Rectal smooth muscle tissue (tissue), 1 donor: ENCODE measurements around the gene TARS2.
A peak's percentile ranks its signal among the peaks of the same experiment; 100 is the strongest.

Experiments
- H3K27ac ChIP-seq: one replicate; pipeline ENCODE4 v1.7.0; 2013; ENCODE audit warnings: low read depth, low read length, inconsistent platforms
- H3K27me3 ChIP-seq: one replicate; pipeline ENCODE4 v1.7.0; 2013; ENCODE audit warnings: low read length; ENCODE audit not compliant: control insufficient read depth, insufficient read depth
- H3K36me3 ChIP-seq: one replicate; pipeline ENCODE4 v1.7.0; 2013; ENCODE audit warnings: low read length; ENCODE audit not compliant: control insufficient read depth, insufficient read depth
- H3K4me1 ChIP-seq: one replicate; pipeline ENCODE4 v1.7.0; 2013; ENCODE audit warnings: low read length; ENCODE audit not compliant: control insufficient read depth, insufficient read depth
- H3K4me3 ChIP-seq: one replicate; pipeline ENCODE4 v1.7.0; 2013; ENCODE audit warnings: low read length
- H3K9ac ChIP-seq: one replicate; pipeline ENCODE4 v1.7.0; 2013; ENCODE audit warnings: low read length

Gene TARS2

GRCh38 chr1:150530491-150531159 lies 43.4 kb downstream of the TARS2 start:
- Histone ChIP-seq H3K9ac (no peak overlapping the region), H3K4me1 (no peaks in the 10 kb centered on the region), H3K4me3 (no peak overlapping the region), H3K36me3 (no peaks in the 10 kb centered on the region), H3K27me3 (no peaks in the 10 kb centered on the region), H3K27ac (no peak overlapping the region)

GRCh38 chr1:150532860-150533259 lies 45.6 kb downstream of the TARS2 start:
- Histone ChIP-seq H3K27ac (peak overlapping the region; percentile 75), H3K36me3 (no peaks in the 10 kb centered on the region), H3K9ac (no peak overlapping the region), H3K27me3 (no peaks in the 10 kb centered on the region), H3K4me3 (no peak overlapping the region), H3K4me1 (no peaks in the 10 kb centered on the region)

DNA sequence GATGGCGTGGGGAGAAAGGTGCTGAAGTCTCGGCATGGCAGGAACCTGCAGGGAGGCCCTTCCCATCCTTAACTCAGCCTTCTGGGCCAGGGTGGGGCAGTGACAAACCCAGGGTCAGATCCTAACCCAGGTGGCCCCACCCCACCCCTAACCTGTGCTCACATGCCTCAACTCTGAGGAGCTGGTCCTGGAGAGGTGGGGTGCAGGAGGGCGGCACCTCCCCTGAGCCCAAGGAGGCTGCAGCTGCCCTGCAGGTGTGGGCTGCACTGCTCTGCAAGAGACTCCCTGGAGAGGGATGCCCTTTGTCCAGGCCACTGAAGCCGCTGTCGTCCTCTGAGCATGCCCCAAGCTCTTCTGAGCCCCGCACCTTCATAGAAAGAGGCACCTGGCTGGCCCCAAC lies 46.8 kb downstream of the TARS2 start:
- H3K27me3 ChIP-seq = no peaks in the 10 kb centered on the region
- no peak overlapping the region for H3K9ac ChIP-seq
- H3K4me3 ChIP-seq = no peak overlapping the region
- H3K27ac ChIP-seq = no peak overlapping the region
- no peaks in the 10 kb centered on the region for H3K4me1 ChIP-seq
- no peaks in the 10 kb centered on the region for H3K36me3 ChIP-seq

DNA sequence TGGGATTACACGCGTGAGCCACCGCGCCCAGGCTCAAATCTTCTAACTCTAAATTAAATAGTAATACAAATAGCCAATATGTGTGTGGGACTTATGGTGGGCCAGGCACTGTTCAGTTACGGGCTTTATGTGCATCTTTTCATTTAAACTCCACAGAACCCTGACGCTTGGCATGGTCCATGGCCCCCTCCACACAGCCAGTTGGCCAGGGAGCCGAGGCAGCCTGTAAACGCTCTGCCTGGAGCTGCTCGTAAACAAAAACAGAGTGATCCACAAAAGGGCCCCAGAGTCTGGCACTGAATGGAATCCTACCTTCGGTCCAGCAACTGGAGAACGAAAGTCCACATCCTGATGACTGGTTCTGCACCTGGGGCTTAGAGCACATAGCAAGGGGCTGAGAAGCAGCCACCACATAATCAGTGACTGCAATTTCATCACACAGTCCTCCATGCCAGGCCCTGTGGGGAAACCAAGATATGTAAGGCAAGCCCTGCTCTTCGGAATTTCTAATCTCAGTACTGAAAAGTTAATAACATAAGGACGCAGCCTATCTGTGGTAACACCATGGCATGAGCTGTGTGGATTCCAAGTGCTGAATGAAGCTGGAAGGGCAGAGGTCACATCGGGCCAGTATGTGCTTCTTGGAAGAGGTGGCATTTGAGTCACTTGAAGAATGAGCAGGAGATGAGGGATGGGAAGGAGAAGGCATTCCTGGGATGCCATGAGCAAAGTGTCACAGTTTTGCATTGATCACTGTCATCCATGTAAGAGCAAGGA lies 48.5 kb downstream of the TARS2 start:
- Histone ChIP-seq H3K9ac (no peak overlapping the region), H3K27ac (no peak overlapping the region), H3K4me1 (no peaks in the 10 kb centered on the region)

DNA sequence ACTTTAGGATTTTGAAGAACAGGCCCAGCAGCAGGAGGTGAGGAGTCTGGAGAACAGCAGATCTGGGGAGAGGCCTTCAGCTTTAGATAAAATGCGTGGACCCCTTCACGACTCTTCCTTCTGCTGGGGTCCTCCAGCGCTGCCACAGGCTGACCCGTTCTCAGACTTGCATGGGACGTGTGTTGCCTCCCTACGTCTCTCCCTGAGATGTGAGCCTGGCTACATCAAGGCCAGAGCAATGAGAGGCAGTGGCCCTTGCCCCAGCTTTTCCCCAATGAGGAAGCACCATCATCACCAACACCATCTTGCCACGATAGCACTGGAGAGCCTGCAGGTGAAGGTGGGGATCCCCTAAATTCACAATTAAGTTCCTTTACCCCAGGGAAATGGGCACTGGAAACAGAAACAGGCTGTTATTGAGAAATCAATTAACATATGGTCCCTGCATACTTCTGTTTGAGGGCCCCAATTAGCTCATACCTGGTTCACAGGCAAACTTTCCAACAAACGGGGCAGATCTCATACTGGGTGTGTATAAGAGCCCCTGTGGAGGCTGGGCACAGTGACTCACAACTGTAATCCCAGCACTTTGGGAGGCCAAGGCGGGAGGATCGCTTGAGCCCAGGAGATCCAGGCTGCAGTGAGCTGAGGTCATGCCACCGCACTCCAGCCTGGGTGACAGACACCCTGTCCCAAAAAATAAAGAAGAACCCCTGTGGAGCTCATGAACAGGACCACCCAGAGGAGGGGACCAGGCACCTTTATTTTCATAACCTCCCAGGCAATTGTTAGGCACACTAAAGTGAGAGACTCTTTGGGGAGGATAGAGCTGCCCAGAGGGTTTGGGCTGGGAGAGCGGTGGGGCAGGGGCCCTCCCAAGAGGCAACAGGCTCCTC lies 49.9 kb downstream of the TARS2 start:
- Histone ChIP-seq H3K36me3 (no peaks in the 10 kb centered on the region), H3K9ac (no peak overlapping the region), H3K27me3 (no peaks in the 10 kb centered on the region), H3K4me3 (no peak overlapping the region), H3K27ac (no peak overlapping the region), H3K4me1 (no peaks in the 10 kb centered on the region)

More for the DNA sequence above, 48.5 kb downstream of the TARS2 start:
- Histone ChIP-seq H3K36me3 (no peaks in the 10 kb centered on the region), H3K4me3 (no peak overlapping the region), H3K27me3 (no peaks in the 10 kb centered on the region)

- Histone ChIP-seq H3K27me3 (no peaks in the 10 kb centered on the region), H3K4me1 (no peaks in the 10 kb centered on the region), H3K27ac (no peak overlapping the region), H3K36me3 (no peaks in the 10 kb centered on the region), H3K4me3 (no peak overlapping the region), H3K9ac (no peak overlapping the region)
Observed at GRCh38 chr1:150537732-150538684, 50.8 kb downstream of the TARS2 start.

GRCh38 chr1:150543500-150544143 lies 56.4 kb downstream of the TARS2 start:
- H3K27ac ChIP-seq = no peak overlapping the region
- no peak overlapping the region for H3K9ac ChIP-seq
- no peak overlapping the region for H3K4me3 ChIP-seq
- H3K36me3 ChIP-seq = no peaks in the 10 kb centered on the region
- no peaks in the 10 kb centered on the region for H3K4me1 ChIP-seq
- no peaks in the 10 kb centered on the region for H3K27me3 ChIP-seq

GRCh38 chr1:150544204-150544603 lies 57.0 kb downstream of the TARS2 start:
- Histone ChIP-seq H3K4me1 (no peaks in the 10 kb centered on the region), H3K27me3 (no peaks in the 10 kb centered on the region), H3K36me3 (no peaks in the 10 kb centered on the region), H3K9ac (no peak overlapping the region), H3K27ac (no peak overlapping the region), H3K4me3 (no peak overlapping the region)

DNA sequence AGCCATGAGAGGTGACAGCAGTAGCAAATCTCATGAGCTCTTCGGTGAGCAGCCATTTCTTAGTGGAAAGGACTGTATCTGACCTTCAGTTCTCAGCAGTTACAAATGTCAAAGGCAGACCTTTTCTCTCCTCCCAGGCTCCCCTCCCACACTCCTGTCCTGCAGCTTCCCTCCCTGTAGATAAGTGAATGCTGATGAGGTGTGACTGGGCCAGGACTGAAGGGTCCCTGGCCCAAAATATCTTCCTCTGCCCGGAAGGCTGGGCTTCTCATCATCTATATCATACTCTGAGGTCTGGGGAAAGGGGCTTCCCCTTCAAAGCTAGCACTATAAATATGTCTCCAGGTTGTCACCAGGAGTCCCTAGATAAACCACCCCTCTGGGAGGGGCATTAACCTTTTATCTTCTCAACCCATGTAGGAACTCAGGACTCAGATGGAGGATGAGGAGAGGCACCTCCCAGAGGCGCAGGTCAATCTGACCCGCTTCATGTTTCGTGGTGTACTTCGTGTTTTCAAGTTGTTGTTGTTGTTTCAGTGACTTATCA lies 58.3 kb downstream of the TARS2 start:
- Histone ChIP-seq H3K27me3 (no peaks in the 10 kb centered on the region), H3K4me1 (no peaks in the 10 kb centered on the region), H3K36me3 (no peaks in the 10 kb centered on the region), H3K9ac (no peak overlapping the region), H3K4me3 (no peak overlapping the region), H3K27ac (no peak overlapping the region)

GRCh38 chr1:150546294-150546937 lies 59.2 kb downstream of the TARS2 start:
- Histone ChIP-seq H3K36me3 (no peaks in the 10 kb centered on the region), H3K4me3 (no peak overlapping the region), H3K27me3 (peaks cover 3% of the 10 kb centered on the region), H3K9ac (no peak overlapping the region), H3K27ac (no peak overlapping the region), H3K4me1 (no peaks in the 10 kb centered on the region)

- H3K4me1 ChIP-seq = no peaks in the 10 kb centered on the region
- H3K4me3 ChIP-seq = peak overlapping the region; percentile 67
- H3K27ac ChIP-seq = peak overlapping the region; percentile 66
- peaks cover 4% of the 10 kb centered on the region for H3K27me3 ChIP-seq
- no peaks in the 10 kb centered on the region for H3K36me3 ChIP-seq
- no peak overlapping the region for H3K9ac ChIP-seq
Observed at GRCh38 chr1:150548324-150548631, 61.1 kb downstream of the TARS2 start.
